Left ventricle myocardium inferior (tissue), 1 donor: ENCODE data around the gene ZNF408. TPM values are rescaled to one million over a fixed set of nuclear protein-coding genes. Genes with fewer than 3 reads are reported as not detected.

Source experiments
- DNase-seq: peaks from one replicate; pipeline ENCODE4 v3.0.0-alpha.2; 2020
- H3K27ac ChIP-seq: fragments of 200-600 bp; replicated peaks from 2 replicates; pipeline ENCODE4 v1.8.0; 2021
- H3K27me3 ChIP-seq: fragments of 200-600 bp; 2 replicates; pipeline ENCODE4 v1.8.0; 2021; ENCODE audit warnings: low read depth
- H3K36me3 ChIP-seq: fragments of 200-600 bp; 2 replicates; pipeline ENCODE4 v1.8.0; 2021
- H3K4me1 ChIP-seq: fragments of 200-600 bp; 2 replicates; pipeline ENCODE4 v1.8.0; 2021
- H3K4me3 ChIP-seq: fragments of 200-600 bp; 2 replicates; pipeline ENCODE4 v1.8.0; 2021; ENCODE audit warnings: mild to moderate bottlenecking, moderate library complexity
- H3K9me3 ChIP-seq: fragments of 200-600 bp; replicated peaks from 2 replicates; pipeline ENCODE4 v1.8.0; 2021
- intact Hi-C: fragments of 100-400 bp; cut with micrococcal nuclease; formaldehyde crosslinking; loops from one replicate; pipeline ENCODE4 v1.11.0; 2022
- total RNA-seq: library from RNA; stranded (reverse); fragmentation: NEBNext Ultra II Directional; extraction: Animal tissue kit (Norgen Biotek cat#: 25700); gene quantifications from one replicate; pipeline ENCODE4 v1.2.1, GENCODE V29; 2021
- TF ChIP-seq, protein P1 (sequence below): fragments of 200-600 bp; IDR thresholded peaks from 2 replicates; pipeline ENCODE4 v1.8.0; 2021; ENCODE audit warnings: antibody characterized with exemption, mild to moderate bottlenecking, borderline replicate concordance
- donor health status: DM: no; HTN: yes; CAD: no; lungs with severe emphysema.

The ZNF408 gene
- total RNA-seq, 1 donor from 2014 or later = 7.3 TPM

DNA sequence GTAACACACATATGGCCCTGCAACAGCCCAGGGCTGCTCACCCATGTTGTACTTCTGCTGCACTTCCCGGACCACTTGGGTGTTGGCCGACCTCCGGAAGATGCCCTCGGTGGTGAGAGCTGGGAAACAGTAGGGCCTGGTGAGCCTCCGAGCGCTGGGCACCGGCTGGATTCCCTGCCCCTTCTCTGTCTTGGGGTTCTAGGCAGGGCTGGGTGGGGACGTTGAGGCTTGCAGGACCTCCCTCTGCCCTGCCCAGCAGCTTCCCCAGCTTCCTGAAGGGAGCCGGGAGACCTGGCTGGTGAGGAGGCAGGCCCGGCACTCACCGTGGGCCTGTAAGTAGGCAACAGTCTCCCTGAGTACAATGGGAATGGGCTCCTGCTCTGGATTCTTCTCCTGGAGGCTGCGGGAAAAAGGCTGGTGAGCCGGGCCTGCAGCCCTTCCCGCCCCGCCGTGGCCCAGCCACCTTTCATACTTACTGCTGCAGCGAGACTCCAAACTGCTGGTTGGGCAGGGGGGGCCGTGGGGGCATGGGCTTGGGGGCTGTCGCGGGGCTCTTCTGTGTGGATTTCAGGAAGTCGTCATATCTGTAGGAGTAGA is 20.6 kb upstream of the ZNF408 start:
- H3K4me1 ChIP-seq = peaks cover 55% of the 10 kb centered on the region
- H3K27me3 ChIP-seq = no peaks in the 10 kb centered on the region
- H3K4me3 ChIP-seq = no peak overlapping the region
- DNase-seq = peak; percentile 7
- TF ChIP-seq, protein P1, sequence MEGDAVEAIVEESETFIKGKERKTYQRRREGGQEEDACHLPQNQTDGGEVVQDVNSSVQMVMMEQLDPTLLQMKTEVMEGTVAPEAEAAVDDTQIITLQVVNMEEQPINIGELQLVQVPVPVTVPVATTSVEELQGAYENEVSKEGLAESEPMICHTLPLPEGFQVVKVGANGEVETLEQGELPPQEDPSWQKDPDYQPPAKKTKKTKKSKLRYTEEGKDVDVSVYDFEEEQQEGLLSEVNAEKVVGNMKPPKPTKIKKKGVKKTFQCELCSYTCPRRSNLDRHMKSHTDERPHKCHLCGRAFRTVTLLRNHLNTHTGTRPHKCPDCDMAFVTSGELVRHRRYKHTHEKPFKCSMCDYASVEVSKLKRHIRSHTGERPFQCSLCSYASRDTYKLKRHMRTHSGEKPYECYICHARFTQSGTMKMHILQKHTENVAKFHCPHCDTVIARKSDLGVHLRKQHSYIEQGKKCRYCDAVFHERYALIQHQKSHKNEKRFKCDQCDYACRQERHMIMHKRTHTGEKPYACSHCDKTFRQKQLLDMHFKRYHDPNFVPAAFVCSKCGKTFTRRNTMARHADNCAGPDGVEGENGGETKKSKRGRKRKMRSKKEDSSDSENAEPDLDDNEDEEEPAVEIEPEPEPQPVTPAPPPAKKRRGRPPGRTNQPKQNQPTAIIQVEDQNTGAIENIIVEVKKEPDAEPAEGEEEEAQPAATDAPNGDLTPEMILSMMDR = no peak
- H3K36me3 ChIP-seq = peaks cover 79% of the 10 kb centered on the region
- H3K27ac ChIP-seq = no peak overlapping the region
- H3K9me3 ChIP-seq = no peaks in the 10 kb centered on the region
- intact Hi-C loops = no loop called here

DNA sequence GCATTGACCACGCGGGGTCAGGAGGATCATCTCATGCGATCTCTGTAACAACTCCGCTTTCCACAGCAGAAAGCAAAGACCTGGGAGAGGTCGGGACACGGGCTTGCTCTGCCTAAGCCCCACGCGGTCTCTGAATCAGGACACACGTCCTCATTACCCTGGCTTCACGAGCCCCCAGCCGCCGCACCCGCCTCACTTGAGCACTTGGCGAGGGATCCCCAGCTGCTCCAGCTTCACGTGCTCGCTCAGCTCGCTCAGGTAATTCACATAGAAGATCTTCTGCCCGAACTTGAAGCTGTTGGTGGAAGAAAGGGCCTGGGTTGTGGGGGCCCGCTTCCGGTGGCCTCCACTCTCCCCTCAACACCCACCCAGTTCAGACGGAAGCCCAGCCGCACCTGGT is 20.0 kb upstream of the ZNF408 start:
- no peak overlapping the region for H3K27ac ChIP-seq
- intact Hi-C loops = no loop called here
- TF ChIP-seq, protein P1 = no peak
- H3K27me3 ChIP-seq = no peaks in the 10 kb centered on the region
- peaks cover 84% of the 10 kb centered on the region for H3K36me3 ChIP-seq
- no peak for DNase-seq
- H3K4me3 ChIP-seq = no peak overlapping the region
- no peaks in the 10 kb centered on the region for H3K9me3 ChIP-seq
- H3K4me1 ChIP-seq = peaks cover 55% of the 10 kb centered on the region

DNA sequence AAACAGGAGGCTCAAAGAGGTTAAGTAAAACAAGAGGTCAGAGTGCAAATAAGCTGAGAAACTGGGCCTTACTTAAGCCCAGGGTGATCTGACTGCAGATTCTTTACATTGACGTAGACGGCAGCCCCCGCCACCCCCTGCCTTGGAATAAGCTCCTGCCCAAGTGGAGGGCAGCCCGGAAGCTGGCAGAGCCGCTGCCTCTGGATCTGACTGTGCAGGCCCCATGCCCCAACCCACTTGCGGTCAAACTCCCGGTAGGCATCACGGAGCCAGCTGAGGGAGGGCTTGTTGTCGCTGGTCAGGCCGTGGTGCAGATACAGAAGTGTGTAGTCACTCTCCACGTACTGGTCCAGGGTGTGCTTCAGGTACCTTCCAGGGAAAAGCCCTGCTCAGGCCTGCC is 19.0 kb upstream of the ZNF408 start:
- H3K27ac ChIP-seq = peak overlapping the region; percentile 91

DNA sequence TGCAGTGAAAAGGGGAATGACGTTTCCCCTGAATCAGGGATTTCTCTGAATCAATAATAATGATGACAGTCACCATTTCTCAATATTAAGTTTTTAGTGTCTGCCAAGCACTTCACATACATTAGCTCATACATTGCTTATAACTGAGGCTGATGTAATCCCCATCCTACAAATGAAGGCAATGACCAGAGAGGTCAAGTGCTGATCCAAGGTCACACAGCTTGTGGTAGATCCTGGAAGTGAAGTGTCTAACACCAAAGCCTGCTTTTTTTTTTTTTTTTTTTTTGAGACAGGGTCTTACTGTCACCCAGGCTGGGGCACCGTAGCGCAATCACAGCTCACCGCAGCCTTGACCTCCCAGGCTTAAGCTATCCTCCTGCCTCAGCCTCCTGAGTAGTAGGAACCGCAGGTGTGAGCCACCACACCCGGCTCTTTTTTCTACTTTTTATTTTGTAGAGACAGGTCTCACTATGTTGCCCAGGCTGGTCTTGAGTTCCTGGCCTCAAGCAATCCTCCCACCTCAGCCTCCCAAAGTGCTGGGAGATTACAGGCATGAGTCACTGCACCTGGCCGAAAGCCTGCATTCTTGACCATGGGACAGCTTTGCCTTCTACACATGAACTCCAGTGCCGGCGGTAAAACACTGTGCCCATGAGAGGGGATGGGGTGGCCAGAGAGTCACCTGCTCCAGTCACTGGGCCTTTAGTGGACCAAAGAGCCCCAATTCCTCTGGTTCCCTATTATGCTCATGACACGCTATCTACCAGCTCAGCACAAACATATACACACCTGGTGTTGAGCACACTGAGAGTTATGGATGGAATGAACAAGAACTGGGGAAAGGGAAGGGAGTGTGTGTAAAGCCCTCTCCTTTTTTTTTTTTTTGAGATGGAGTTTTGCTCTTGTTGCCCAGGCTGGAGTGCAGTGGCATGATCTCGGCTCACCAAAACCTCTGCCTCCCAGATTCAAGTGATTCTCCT is 17.8 kb upstream of the ZNF408 start:
- intact Hi-C loops = no loop called here
- DNase-seq = no peak

More for the DNA sequence above, 19.0 kb upstream of the ZNF408 start:
- intact Hi-C loops = no loop called here
- TF ChIP-seq, protein P1 = no peak
- peaks cover 83% of the 10 kb centered on the region for H3K36me3 ChIP-seq
- peaks cover 54% of the 10 kb centered on the region for H3K4me1 ChIP-seq
- DNase-seq = no peak
- H3K4me3 ChIP-seq = no peak overlapping the region
- H3K27me3 ChIP-seq = no peaks in the 10 kb centered on the region
- H3K9me3 ChIP-seq = no peaks in the 10 kb centered on the region

DNA sequence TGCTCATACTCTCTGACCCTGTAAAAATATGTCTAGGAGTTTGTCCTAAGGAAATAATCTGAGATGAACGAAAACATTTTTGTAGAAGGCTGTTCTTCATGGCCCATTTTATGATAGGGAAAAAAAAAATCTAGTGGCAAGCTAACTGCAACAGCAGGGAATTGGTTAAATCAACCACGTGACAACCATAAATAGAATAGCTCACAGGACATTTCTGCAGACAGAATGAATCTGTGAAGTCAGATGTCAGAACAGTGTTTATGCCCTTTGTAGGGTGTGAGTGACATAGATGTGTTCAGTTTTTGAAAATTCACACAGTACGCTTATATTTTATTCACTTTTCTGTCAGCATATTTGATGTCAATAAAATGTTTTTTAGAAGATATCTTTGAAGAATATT is 16.5 kb upstream of the ZNF408 start:
- TF ChIP-seq, protein P1 = no peak
- H3K27ac ChIP-seq = peak overlapping the region; percentile 91
- intact Hi-C loops = no loop called here
- peaks cover 53% of the 10 kb centered on the region for H3K4me1 ChIP-seq
- no peaks in the 10 kb centered on the region for H3K9me3 ChIP-seq
- no peak for DNase-seq
- peaks cover 77% of the 10 kb centered on the region for H3K36me3 ChIP-seq
- H3K27me3 ChIP-seq = no peaks in the 10 kb centered on the region
- peak overlapping the region; percentile 22 for H3K4me3 ChIP-seq

More for the DNA sequence above, 17.8 kb upstream of the ZNF408 start:
- peaks cover 85% of the 10 kb centered on the region for H3K36me3 ChIP-seq
- peak overlapping the region; percentile 91 for H3K27ac ChIP-seq
- H3K27me3 ChIP-seq = no peaks in the 10 kb centered on the region
- TF ChIP-seq, protein P1 = no peak
- H3K4me3 ChIP-seq = no peak overlapping the region
- peaks cover 54% of the 10 kb centered on the region for H3K4me1 ChIP-seq
- no peaks in the 10 kb centered on the region for H3K9me3 ChIP-seq
